SHP77 treated with DMSO at 0.1 percent for 48 hours (cell line): ENCODE measurements around the gene GAS6.
"Not testable (repeated sequence)": the region's sequence is repeated elsewhere in the genome, so short reads cannot be mapped to it uniquely, and the experiment has no call there.

Source experiments
- DNase-seq: peaks from one replicate; lab custom pipeline; 2025; lab: John Stamatoyannopoulos, UW

The GAS6 gene

DNA sequence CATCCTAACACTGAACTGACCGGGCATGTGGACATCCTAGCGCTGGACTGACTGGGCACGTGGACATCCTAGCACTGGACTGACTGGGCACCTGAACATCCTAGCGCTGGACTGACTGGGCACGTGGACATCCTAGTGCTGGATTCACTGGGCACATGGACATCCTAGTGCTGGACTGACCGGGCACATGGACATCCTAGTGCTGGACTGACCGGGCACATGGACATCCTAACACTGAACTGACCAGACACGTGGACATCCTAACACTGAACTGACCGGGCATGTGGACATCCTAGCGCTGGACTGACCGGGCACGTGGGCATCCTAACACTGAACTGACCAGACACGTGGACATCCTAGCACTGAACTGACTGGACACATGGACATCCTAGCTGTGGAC is 73.9 kb downstream of the GAS6 start:
- not testable (repeated sequence) for DNase-seq

DNA sequence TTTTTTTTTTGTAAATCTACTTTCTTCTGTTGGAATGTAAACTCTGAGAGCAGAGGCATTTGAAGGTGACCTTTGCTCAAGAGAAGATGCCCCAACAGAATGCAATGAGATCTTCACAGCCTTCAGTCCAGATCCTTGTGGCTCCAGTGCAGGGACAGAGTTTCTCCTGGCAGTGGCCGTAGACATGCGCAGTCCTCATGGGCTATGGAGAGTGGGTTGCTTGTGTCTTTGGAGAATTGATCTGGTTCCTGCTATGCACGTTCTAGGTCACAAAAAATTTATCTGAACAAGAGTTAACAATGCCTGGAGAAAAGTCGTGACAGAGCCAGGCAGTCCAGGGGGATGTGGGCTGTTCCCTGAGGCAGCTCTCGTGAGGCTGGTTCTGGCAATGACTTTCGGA is 74.7 kb downstream of the GAS6 start:
- no peak for DNase-seq

GRCh38 chr13:113788413-113789135 is 75.3 kb downstream of the GAS6 start:
- no peak for DNase-seq

GRCh38 chr13:113787694-113788093 is 76.2 kb downstream of the GAS6 start:
- DNase-seq, result no peak

DNA sequence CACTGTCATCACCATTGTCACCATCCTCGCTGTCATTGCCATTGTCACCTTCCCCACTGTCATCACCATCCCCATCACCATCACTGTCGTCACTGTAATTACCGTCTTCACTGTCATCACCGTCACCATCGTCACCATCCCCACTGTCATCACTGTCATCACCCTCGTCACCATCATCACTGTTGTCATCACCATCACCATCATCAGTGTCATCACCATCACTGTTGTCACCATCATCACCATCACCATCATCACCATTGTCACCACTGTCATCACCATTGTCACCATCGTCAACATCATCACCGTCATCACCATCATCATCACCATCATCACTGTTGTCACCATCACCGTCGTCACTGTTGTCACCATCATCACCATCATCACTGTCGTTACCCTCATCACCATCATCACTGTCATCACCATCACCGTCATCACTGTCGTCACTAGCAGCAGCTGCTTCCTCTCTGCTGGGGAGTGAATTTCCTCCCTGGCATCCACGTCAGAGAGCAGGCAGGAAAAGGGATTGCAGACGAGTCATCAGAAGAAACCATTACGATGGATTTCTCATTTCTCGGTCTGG is 77.5 kb downstream of the GAS6 start:
- DNase-seq, result no peak

GRCh38 chr13:113785051-113786010 is 78.5 kb downstream of the GAS6 start:
- DNase-seq, result peak; percentile 84

GRCh38 chr13:113784645-113785024 is 79.2 kb downstream of the GAS6 start:
- no peak for DNase-seq

DNA sequence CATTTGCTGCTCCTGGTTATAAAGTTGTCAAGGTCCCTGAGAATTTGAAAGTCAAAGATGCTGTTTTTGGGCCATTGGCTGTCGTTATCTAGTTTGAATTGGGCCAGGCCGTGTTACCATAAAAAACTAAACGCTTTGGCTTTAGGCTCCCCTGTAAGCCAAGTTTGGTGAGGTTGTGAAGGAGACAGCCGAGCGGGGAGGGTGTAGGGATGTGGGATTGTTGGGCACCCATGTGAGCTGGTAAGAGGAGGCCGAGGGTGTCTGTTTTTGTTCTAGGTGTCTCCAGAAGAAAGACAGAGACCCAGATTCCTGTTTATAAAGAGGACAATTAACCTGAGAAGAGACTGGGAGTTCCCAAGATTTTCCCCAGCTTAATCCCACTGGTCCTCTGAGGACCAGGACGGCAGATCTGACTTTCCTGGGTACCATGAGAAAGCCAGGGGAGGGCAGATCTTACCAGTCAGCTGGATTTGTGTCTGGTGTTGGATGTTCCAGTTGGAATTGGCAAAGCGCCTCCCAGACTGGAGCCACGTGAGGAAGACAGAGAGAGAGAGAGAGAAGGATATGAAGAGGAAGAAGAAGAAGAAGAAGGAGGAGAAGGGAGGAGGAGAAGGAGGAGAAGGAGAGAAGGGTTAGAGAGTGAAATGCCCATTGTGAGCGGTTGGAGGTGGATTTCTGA is 79.8 kb downstream of the GAS6 start:
- no peak for DNase-seq

DNA sequence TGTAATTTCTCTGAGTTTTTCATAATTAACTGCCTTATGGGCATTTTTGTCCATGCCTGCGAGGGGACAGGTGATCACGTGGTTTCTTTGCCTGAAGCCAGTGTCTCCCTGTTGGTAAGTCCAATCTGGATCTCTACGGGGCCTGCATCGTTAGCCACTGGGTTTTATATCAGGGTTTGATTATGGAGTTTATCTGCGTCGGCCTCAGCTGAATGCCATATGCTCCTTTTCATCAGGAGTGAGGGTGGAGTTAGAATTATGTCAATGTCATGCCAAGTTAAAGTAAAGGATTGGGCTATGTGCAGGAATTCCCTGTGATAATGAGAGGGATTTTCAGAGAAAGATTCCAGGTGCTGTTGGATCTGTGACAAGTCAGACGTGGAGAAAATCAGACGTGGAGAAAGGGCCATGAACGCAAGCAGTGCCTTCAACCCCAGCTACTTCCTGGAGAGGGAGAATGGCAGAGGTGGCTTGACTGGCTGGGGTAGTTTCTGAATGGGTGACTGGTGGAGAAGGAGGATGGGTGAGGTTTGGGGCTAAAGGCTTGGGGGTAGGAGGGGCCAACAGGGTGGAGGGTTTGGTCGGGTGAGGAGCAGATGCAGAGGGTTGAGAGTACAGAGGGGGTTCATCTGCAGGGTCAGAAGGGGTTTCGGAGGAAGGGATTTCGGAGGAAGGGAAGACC is 80.5 kb downstream of the GAS6 start:
- no peak for DNase-seq

- no peak for DNase-seq
Measured at GRCh38 chr13:113782472-113782871, 81.4 kb downstream of the GAS6 start.

- no peak for DNase-seq
Measured at GRCh38 chr13:113781571-113781970, 82.3 kb downstream of the GAS6 start.

- peak; percentile 73 for DNase-seq
Measured at GRCh38 chr13:113777311-113778260, 86.3 kb downstream of the GAS6 start.

GRCh38 chr13:113776231-113777125 is 87.4 kb downstream of the GAS6 start:
- DNase-seq, result peak; percentile 95

DNA sequence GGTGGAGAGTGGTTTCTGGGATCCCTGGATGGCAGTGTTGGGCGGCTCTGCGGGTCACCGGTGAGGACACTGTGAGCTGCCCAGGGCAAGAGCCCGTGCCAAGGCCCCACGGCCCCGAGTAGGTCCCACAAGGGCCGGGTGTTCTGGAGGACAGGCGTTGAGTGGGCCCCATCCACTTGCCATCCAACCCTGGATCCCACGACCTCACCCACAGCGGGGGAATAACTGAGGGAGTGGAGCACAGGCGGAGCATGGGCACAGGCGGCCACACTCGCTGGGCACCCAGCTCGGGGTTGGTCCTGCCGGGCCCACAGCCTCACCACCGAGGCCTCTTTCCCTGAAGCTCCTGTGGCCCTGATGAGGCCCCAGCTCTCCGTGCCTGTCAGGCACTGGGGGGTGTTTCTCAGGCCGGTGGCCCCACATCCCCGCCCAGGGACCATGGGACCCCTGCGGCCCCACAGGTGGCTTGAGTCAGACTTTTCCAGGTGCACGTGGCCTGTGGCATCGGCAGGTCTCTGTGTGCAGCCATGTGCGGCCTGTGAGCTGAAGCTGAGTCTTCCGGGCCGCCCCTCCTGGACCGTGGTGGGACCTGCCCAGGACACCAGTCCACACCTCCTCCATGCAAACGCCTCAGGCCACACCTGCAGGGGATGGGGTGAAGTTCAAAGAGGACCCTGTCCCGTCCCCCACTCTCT is 88.3 kb downstream of the GAS6 start:
- DNase-seq, result no peak

DNA sequence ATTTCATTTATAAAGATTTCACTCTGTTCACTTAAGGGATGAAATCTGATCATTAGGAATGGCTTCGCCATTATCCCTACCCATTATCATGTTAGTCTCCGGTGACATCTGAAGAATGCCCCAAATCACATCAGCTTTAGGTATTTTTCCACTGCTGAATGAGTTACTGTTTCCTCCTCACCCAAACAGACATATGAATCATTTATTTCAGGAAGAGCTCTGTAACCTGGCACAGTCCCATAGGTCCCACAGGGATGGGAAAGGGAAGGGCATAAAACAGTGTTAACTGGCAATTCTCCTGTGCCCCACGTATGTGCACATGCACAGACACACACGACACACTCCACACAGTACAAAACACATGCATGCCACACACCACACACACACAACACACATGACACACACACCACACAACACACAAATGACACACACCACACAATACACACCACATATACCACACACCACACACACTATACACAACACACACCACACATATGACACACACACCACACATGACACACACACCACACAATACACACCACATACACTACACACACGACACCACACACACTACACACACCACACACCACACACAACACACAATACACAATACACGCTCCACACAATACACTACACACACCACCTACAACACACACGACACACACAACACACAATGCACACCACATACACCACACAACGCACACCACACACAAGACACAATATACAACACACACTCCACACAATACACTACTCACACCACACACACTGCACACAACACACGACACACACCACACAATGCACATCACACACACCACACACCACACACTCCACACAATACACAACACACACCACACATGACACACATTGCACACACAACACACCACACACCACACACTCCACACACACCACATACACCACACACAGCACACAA is 89.4 kb downstream of the GAS6 start:
- DNase-seq, result no peak

GRCh38 chr13:113771709-113772331 is 92.1 kb downstream of the GAS6 start:
- no peak for DNase-seq

DNA sequence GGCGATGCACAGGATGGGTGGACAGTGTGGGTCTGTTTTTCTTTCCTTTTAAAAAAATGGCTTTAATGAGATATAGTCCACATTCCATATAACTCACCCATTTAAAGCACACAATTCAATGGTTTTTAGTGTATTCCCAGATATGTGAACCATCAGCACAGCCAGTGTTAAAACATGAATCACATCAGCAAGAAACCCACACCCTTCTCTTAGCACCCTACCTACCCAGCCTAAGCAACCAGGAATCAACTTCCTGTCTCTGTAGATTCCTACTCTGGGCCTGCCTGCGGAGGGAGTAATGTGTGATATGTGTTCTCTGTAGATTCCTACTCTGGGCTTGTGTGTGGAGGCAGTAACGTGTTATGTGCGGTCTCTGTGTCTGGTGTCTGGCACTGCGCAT is 92.9 kb downstream of the GAS6 start:
- DNase-seq, result no peak
